ENCODE measurements around the gene FNIP2. TPM values are rescaled to one million over a fixed set of nuclear protein-coding genes. Genes with fewer than 3 reads are reported as not detected.
"Not testable (repeated sequence)": the region's sequence is repeated elsewhere in the genome, so short reads cannot be mapped to it uniquely, and the experiment has no call there.

Gene FNIP2
- total RNA-seq, 2 donors from 2014 or later: 8.6 to 11.5 TPM

GRCh38 chr4:158902280-158903078, 133.7 kb downstream of the FNIP2 start:
- peak overlapping the region; percentile 58 for H3K4me3 ChIP-seq (ENCODE audit: low read length)
- not testable (repeated sequence) for H3K9me3 ChIP-seq (ENCODE audit: control insufficient read depth, low read length); H3K27ac ChIP-seq (ENCODE audit: low read depth, low read length); H3K9ac ChIP-seq (ENCODE audit: extremely low read depth, low read length, poor library complexity, severe bottlenecking); H3K4me1 ChIP-seq (ENCODE audit: control insufficient read depth, insufficient read depth, low read length); H3K27me3 ChIP-seq (ENCODE audit: control insufficient read depth, insufficient read depth, low read length, poor library complexity, severe bottlenecking); H3K27me3 Mint-ChIP-seq (ENCODE audit: insufficient read depth); H3K4me3 Mint-ChIP-seq; H3K36me3 ChIP-seq (ENCODE audit: control insufficient read depth, insufficient read depth, low read length)
- peak; percentile 56 for TF ChIP-seq CTCF (conservative IDR thresholded peaks at IDR 0.05)
- DNase-seq: peak; percentile 93
- Mint-ChIP-seq H3K36me3 (ENCODE audit: low read depth) (peaks cover 28% of the 10 kb centered on the region), H3K4me1 (peaks cover 16% of the 10 kb centered on the region), H3K27ac (peak overlapping the region; percentile 86), H3K9me3 (peaks cover 13% of the 10 kb centered on the region)
- 66% methylated on average over 12 to 14 of the region's 14 CpGs for WGBS, 2 experiments (ENCODE audit: insufficient coverage in 1 of 2, insufficient read length in 1 of 2)

GRCh38 chr4:158903079-158903456, 134.2 kb downstream of the FNIP2 start:
- H3K27ac ChIP-seq (ENCODE audit: low read depth, low read length): no peak overlapping the region
- no peak overlapping the region for H3K9ac ChIP-seq (ENCODE audit: extremely low read depth, low read length, poor library complexity, severe bottlenecking)
- peaks cover 16% of the 10 kb centered on the region for H3K4me1 Mint-ChIP-seq
- no peak for TF ChIP-seq CTCF (conservative IDR thresholded peaks at IDR 0.05)
- H3K27me3 ChIP-seq (ENCODE audit: control insufficient read depth, insufficient read depth, low read length, poor library complexity, severe bottlenecking): no peaks in the 10 kb centered on the region
- no peaks in the 10 kb centered on the region for H3K36me3 ChIP-seq (ENCODE audit: control insufficient read depth, insufficient read depth, low read length)
- peaks cover 22% of the 10 kb centered on the region for H3K36me3 Mint-ChIP-seq (ENCODE audit: low read depth)
- 96 to 99% methylated on average over 7 of the region's 7 CpGs for WGBS, 2 experiments (ENCODE audit: insufficient coverage in 1 of 2, insufficient read length in 1 of 2)
- H3K4me3 Mint-ChIP-seq: no peak overlapping the region
- H3K9me3 Mint-ChIP-seq: peaks cover 13% of the 10 kb centered on the region
- no peaks in the 10 kb centered on the region for H3K27me3 Mint-ChIP-seq (ENCODE audit: insufficient read depth)
- no peaks in the 10 kb centered on the region for H3K9me3 ChIP-seq (ENCODE audit: control insufficient read depth, low read length)
- DNase-seq: no peak
- H3K4me1 ChIP-seq (ENCODE audit: control insufficient read depth, insufficient read depth, low read length): peaks cover 5% of the 10 kb centered on the region
- peak overlapping the region; percentile 58 for H3K4me3 ChIP-seq (ENCODE audit: low read length)
- peak overlapping the region; percentile 86 for H3K27ac Mint-ChIP-seq

GRCh38 chr4:158903472-158904043, 134.7 kb downstream of the FNIP2 start:
- H3K4me3 Mint-ChIP-seq: no peak overlapping the region
- no peak for DNase-seq
- H3K27me3 Mint-ChIP-seq (ENCODE audit: insufficient read depth): no peaks in the 10 kb centered on the region
- H3K9me3 ChIP-seq (ENCODE audit: control insufficient read depth, low read length): no peaks in the 10 kb centered on the region
- no peak for TF ChIP-seq CTCF (conservative IDR thresholded peaks at IDR 0.05)
- no peak overlapping the region for H3K27ac ChIP-seq (ENCODE audit: low read depth, low read length)
- no peak overlapping the region for H3K27ac Mint-ChIP-seq
- peaks cover 17% of the 10 kb centered on the region for H3K36me3 Mint-ChIP-seq (ENCODE audit: low read depth)
- no peak overlapping the region for H3K4me3 ChIP-seq (ENCODE audit: low read length)
- peaks cover 5% of the 10 kb centered on the region for H3K4me1 ChIP-seq (ENCODE audit: control insufficient read depth, insufficient read depth, low read length)
- no peaks in the 10 kb centered on the region for H3K27me3 ChIP-seq (ENCODE audit: control insufficient read depth, insufficient read depth, low read length, poor library complexity, severe bottlenecking)
- H3K4me1 Mint-ChIP-seq: peaks cover 16% of the 10 kb centered on the region
- no peak overlapping the region for H3K9ac ChIP-seq (ENCODE audit: extremely low read depth, low read length, poor library complexity, severe bottlenecking)
- 94 to 97% methylated on average over 3 of the region's 3 CpGs for WGBS, 2 experiments (ENCODE audit: insufficient coverage in 1 of 2, insufficient read length in 1 of 2)
- H3K36me3 ChIP-seq (ENCODE audit: control insufficient read depth, insufficient read depth, low read length): no peaks in the 10 kb centered on the region
- peaks cover 13% of the 10 kb centered on the region for H3K9me3 Mint-ChIP-seq

Data from endodermal cell (in vitro differentiated cells).